GM12872 (cell line): ENCODE measurements around the gene PIGL.

Experiments used
- CTCF ChIP-seq: IDR thresholded peaks from 3 replicates; pipeline ENCODE4 v1.5.1; 2011; ENCODE audit warnings: low read depth, mild to moderate bottlenecking, low read length, moderate library complexity; ENCODE audit not compliant: insufficient read depth

PIGL gene

DNA sequence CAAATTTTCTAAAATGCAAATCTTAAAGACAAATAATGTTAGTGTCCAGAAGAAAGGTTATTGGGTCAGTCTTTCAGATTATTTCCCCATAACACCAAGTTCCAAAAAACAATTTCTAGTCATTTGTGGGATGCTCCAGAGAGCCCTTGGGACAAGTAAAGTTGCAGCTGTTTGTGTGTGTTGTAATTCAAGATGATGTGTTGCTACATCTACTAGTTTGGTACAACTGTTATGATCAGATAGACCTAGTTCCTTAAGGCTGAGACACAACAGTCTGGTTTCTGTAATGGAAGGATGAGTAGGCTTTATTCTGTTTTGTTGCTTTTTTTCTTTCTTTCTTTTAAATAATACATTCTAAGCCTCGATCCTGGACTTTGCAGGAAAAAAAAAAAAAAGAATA, 41.9 kb downstream of the PIGL start:
- TF ChIP-seq CTCF: no peak

DNA sequence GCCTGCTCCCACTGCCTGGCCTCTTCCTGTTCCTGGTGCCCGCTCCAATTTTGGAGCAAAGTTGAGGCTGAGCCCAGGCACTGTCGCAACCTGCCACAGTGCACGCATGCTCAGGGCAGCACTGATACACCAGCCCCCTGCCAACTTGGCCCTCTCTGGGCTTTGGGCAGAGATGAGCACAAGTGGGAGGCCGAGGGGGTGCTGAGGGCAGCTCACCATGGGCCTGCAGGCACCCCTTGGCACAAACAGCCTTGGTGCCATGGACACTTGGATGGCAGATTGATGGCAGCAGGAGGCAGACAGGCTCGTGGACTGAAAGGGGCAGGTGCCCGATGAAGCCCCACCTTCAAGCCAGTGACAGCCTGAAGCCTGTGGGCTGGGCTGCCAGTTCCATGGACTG, 42.9 kb downstream of the PIGL start:
- no peak for TF ChIP-seq CTCF

GRCh38 chr17:16261049-16261448, 44.0 kb downstream of the PIGL start:
- no peak for TF ChIP-seq CTCF

DNA sequence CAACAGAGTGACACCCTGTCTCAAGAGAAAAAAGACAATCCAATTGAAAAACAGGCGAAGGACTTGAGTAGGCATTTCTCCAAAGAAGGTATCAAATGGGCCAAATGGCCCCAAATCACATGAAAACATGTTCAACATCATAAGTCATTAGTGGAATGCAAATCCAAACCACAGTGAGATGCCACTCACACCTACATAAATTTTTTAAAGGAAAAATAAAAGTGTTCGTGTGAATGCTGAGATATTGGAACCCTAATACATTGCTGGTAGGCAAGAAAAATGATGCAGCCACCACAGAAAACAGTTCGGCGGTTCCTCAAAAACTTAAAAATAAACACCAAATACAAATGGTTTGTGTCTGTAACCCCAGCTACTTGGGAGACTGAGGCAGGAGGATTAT, 45.2 kb downstream of the PIGL start:
- TF ChIP-seq CTCF: no peak

GRCh38 chr17:16267174-16267573, 50.2 kb downstream of the PIGL start:
- no peak for TF ChIP-seq CTCF

GRCh38 chr17:16269658-16270057, 52.6 kb downstream of the PIGL start:
- no peak for TF ChIP-seq CTCF

- no peak for TF ChIP-seq CTCF
These were observed 55.3 kb downstream of the PIGL start for GRCh38 chr17:16272111-16272840.

- TF ChIP-seq CTCF: no peak
These were observed 56.5 kb downstream of the PIGL start for GRCh38 chr17:16273499-16273898.
